ENCODE data around the gene UBR2. TPM values are rescaled to one million over a fixed set of nuclear protein-coding genes. Genes with fewer than 3 reads are reported as not detected.

UBR2 gene
- total and polyA plus RNA-seq, 9 of the 15 experiments (the other 6 are each of a cell fraction or from before 2014, with no cell fraction given) = 9.1 to 38.9 (median 23.4) TPM

- TF ChIP-seq ZMIZ1 (IDR thresholded peaks at IDR 0.05; ENCODE audit: low read depth in 2 of 2, low read length in 2 of 2) (no peak; a peak in 1 of 4 replicates), HDAC8 (tag; IDR thresholded peaks at IDR 0.05) (no peak), TSC22D4 (tag; IDR thresholded peaks at IDR 0.05) (no peak), FOSL1 (tag; conservative IDR thresholded peaks at IDR 0.05) (peak; percentile 58; the same call in 1 of the 2 replicates), ETV6 (IDR thresholded peaks at IDR 0.05; ENCODE audit: borderline replicate concordance in 1 of 2, low read depth in 2 of 2, low read length in 1 of 2) (no peak), ETV6 (CRISPR knock-in tag; IDR thresholded peaks at IDR 0.05; ENCODE audit: borderline replicate concordance) (no peak), BCOR (IDR thresholded peaks at IDR 0.05) (peak; percentile 32; the same call in 1 of the 2 replicates), MGA (IDR thresholded peaks at IDR 0.05) (no peak)
Measured at GRCh38 chr6:42547407-42548329, 16.2 kb upstream of the UBR2 start (continued).
